IMR-90 (cell line): ENCODE results near the gene CIB2. TPM values are rescaled to one million over a fixed set of nuclear protein-coding genes. Genes with fewer than 3 reads are reported as not detected.

ENCODE experiments used
- ATAC-seq: fragments of 200-7000 bp; cut with Tn5 transposase; 2 replicates; pipeline ENCODE4 v1.9.1; 2020; ENCODE audit warnings: low read depth, mild to moderate bottlenecking, moderate library complexity
- BruUV-seq: library from RNA; stranded (reverse); fragments of 400-500 nt; replicated peaks from 2 replicates; lab custom pipeline; 2021; lab: Mats Ljungman, UMichigan
- CTCF ChIA-PET: fragments of 300-600 bp; formaldehyde crosslinking; extraction: SDS; loops from one replicate; lab custom pipeline; 2021; ENCODE audit warnings: antibody characterized with exemption; lab: Yijun Ruan, JAX
- POLR2A ChIA-PET: fragments of 300-600 bp; sonication (Branson Sonifier 250); formaldehyde crosslinking; loops from one replicate; lab custom pipeline; 2022; ENCODE audit warnings: antibody characterized with exemption; ENCODE audit not compliant: unreplicated experiment; lab: Charles Lee
- DNase-seq: peaks from one replicate; pipeline ENCODE4 v3.0.0; 2013
- H2AFZ ChIP-seq: replicated peaks from 2 replicates; pipeline ENCODE3; 2013; ENCODE audit warnings: low read length, mild to moderate bottlenecking; ENCODE audit not compliant: poor library complexity
- H2AK5ac ChIP-seq: 2 replicates; pipeline ENCODE4 v1.6.1; 2013; ENCODE audit warnings: low read depth, low read length, inconsistent platforms
- H2AK9ac ChIP-seq: replicated peaks from 2 replicates; pipeline ENCODE3; 2013; ENCODE audit warnings: mild to moderate bottlenecking, low read depth, low read length, moderate library complexity; ENCODE audit not compliant: poor library complexity
- H2BK120ac ChIP-seq: 2 replicates; pipeline ENCODE4 v1.6.1; 2013; ENCODE audit warnings: low read depth, low read length, inconsistent platforms
- H2BK15ac ChIP-seq: 3 replicates; pipeline ENCODE4 v1.6.1; 2013; ENCODE audit warnings: low read depth, low read length, inconsistent platforms
- H2BK20ac ChIP-seq: 2 replicates; pipeline ENCODE4 v1.6.1; 2013; ENCODE audit warnings: low read depth, mild to moderate bottlenecking, inconsistent platforms, low read length, moderate library complexity
- H2BK5ac ChIP-seq: 2 replicates; pipeline ENCODE4 v1.6.1; 2013; ENCODE audit warnings: mild to moderate bottlenecking, low read depth, low read length, inconsistent platforms; ENCODE audit not compliant: poor library complexity, severe bottlenecking
- H3K14ac ChIP-seq: replicated peaks from 2 replicates; pipeline ENCODE4 v1.6.1; 2013; ENCODE audit warnings: low read depth, low read length, inconsistent platforms
- H3K18ac ChIP-seq: 2 replicates; pipeline ENCODE4 v1.6.1; 2013; ENCODE audit warnings: low read depth, low read length, control low read depth
- H3K23ac ChIP-seq: 2 replicates; pipeline ENCODE4 v1.6.1; 2013; ENCODE audit warnings: low read depth, low read length, inconsistent platforms
- H3K27ac ChIP-seq: 2 replicates; pipeline ENCODE4 v1.5.1; 2013; ENCODE audit warnings: mild to moderate bottlenecking, control low read depth, low read length; ENCODE audit not compliant: insufficient read depth
- H3K27me3 ChIP-seq: 2 replicates; pipeline ENCODE4 v1.6.1; 2013; ENCODE audit warnings: low read length; ENCODE audit not compliant: control insufficient read depth, insufficient read depth
- H3K36me3 ChIP-seq: 2 replicates; pipeline ENCODE4 v1.6.1; 2013; ENCODE audit warnings: low read length, mixed read lengths; ENCODE audit not compliant: control insufficient read depth, insufficient read depth
- H3K4ac ChIP-seq: 2 replicates; pipeline ENCODE4 v1.6.1; 2013; ENCODE audit warnings: low read depth, low read length, inconsistent platforms
- H3K4me1 ChIP-seq: 2 replicates; pipeline ENCODE4 v1.6.1; 2013; ENCODE audit warnings: low read length, mixed read lengths; ENCODE audit not compliant: control insufficient read depth, insufficient read depth
- H3K4me2 ChIP-seq: 2 replicates; pipeline ENCODE4 v1.6.1; 2013; ENCODE audit warnings: low read depth, mild to moderate bottlenecking, control low read depth, low read length, moderate library complexity
- H3K4me3 ChIP-seq: 2 replicates; pipeline ENCODE4 v1.5.1; 2013; ENCODE audit warnings: low read depth, mild to moderate bottlenecking, control low read depth, low read length, moderate library complexity; ENCODE audit not compliant: insufficient read depth
- H3K56ac ChIP-seq: 2 replicates; pipeline ENCODE4 v1.6.1; 2013; ENCODE audit warnings: low read length, inconsistent platforms; ENCODE audit not compliant: insufficient read depth; ENCODE audit errors: extremely low read depth
- H3K79me1 ChIP-seq, 2 experiments: 2 replicates each; pipeline ENCODE4 v1.6.1; 2013; ENCODE audit warnings: low read length in 2 of 2, inconsistent platforms in 1 of 2, low read depth in 1 of 2
- H3K9ac ChIP-seq: 2 replicates; pipeline ENCODE4 v1.6.1; 2013; ENCODE audit warnings: low read depth, low read length, control low read depth
- H3K9me1 ChIP-seq: 2 replicates; pipeline ENCODE4 v1.6.1; 2013; ENCODE audit warnings: low read length, inconsistent platforms; ENCODE audit not compliant: insufficient read depth
- H3K9me3 ChIP-seq: 2 replicates; pipeline ENCODE4 v1.6.1; 2013; ENCODE audit warnings: low read length; ENCODE audit not compliant: control insufficient read depth, insufficient read depth
- H4K20me1 ChIP-seq: 2 replicates; pipeline ENCODE4 v1.6.1; 2013; ENCODE audit warnings: low read length, inconsistent platforms; ENCODE audit not compliant: insufficient read depth
- H4K5ac ChIP-seq: 2 replicates; pipeline ENCODE4 v1.6.1; 2013; ENCODE audit warnings: mild to moderate bottlenecking, low read depth, low read length, control low read depth
- H4K8ac ChIP-seq, 2 experiments: 2 replicates each; pipeline ENCODE4 v1.6.1; 2013; ENCODE audit warnings: low read depth in 2 of 2, low read length in 2 of 2, control low read depth in 1 of 2, inconsistent platforms in 1 of 2
- H4K91ac ChIP-seq: 2 replicates; pipeline ENCODE4 v1.6.1; 2013; ENCODE audit warnings: low read depth, low read length, inconsistent platforms; ENCODE audit not compliant: insufficient read depth
- BHLHE40 ChIP-seq: fragments of 150-350 bp; IDR thresholded peaks from 2 replicates; pipeline ENCODE4 v1.6.1; 2016; ENCODE audit warnings: mild to moderate bottlenecking, low read depth, low read length
- CEBPB ChIP-seq: IDR thresholded peaks from 2 replicates; pipeline ENCODE4 v1.6.1; 2012; ENCODE audit warnings: low read depth, low read length, improper control_type of control experiment
- CHD1 ChIP-seq: IDR thresholded peaks from 2 replicates; pipeline ENCODE4 v1.6.1; 2012; ENCODE audit warnings: low read depth, low read length, improper control_type of control experiment
- CTCF ChIP-seq: conservative IDR thresholded peaks from 2 replicates; pipeline ENCODE4 v1.5.1; 2012; ENCODE audit warnings: mild to moderate bottlenecking, low read depth, low read length, improper control_type of control experiment
- ELK1 ChIP-seq: fragments of 150-350 bp; IDR thresholded peaks from 2 replicates; pipeline ENCODE4 v1.6.1; 2016; ENCODE audit warnings: low read depth, mild to moderate bottlenecking, low read length, moderate library complexity, borderline replicate concordance
- FOS ChIP-seq: fragments of 150-350 bp; IDR thresholded peaks from 2 replicates; pipeline ENCODE4 v1.6.1; 2016; ENCODE audit warnings: low read depth, low read length
- MAFK ChIP-seq: IDR thresholded peaks from 2 replicates; pipeline ENCODE4 v1.6.1; 2012; ENCODE audit warnings: low read depth, low read length, improper control_type of control experiment
- MAZ ChIP-seq: IDR thresholded peaks from 2 replicates; pipeline ENCODE4 v1.6.1; 2012; ENCODE audit warnings: low read depth, mild to moderate bottlenecking, low read length, improper control_type of control experiment, moderate library complexity, borderline replicate concordance
- MXI1 ChIP-seq: IDR thresholded peaks from 2 replicates; pipeline ENCODE4 v1.6.1; 2012; ENCODE audit warnings: low read depth, mild to moderate bottlenecking, low read length, moderate library complexity, borderline replicate concordance
- NFE2L2 ChIP-seq: fragments of 150-350 bp; IDR thresholded peaks from 2 replicates; pipeline ENCODE4 v1.6.1; 2016; ENCODE audit warnings: low read depth, mild to moderate bottlenecking, low read length
- POLR2A ChIP-seq: IDR thresholded peaks from 2 replicates; pipeline ENCODE4 v1.6.1; 2012; ENCODE audit warnings: mild to moderate bottlenecking, low read depth, low read length
- RAD21 ChIP-seq: IDR thresholded peaks from 2 replicates; pipeline ENCODE4 v1.6.1; 2012; ENCODE audit warnings: low read length, improper control_type of control experiment
- RCOR1 ChIP-seq: IDR thresholded peaks from 2 replicates; pipeline ENCODE4 v1.6.1; 2012; ENCODE audit warnings: mild to moderate bottlenecking, low read length, improper control_type of control experiment; ENCODE audit not compliant: insufficient replicate concordance
- SMC3 ChIP-seq: fragments of 150-350 bp; IDR thresholded peaks from 2 replicates; pipeline ENCODE4 v1.6.1; 2016; ENCODE audit warnings: low read depth, mild to moderate bottlenecking, antibody characterized with exemption, low read length, moderate library complexity
- USF2 ChIP-seq: fragments of 150-350 bp; IDR thresholded peaks from 2 replicates; pipeline ENCODE4 v1.6.1; 2017; ENCODE audit warnings: mild to moderate bottlenecking, antibody characterized with exemption, low read length, low read depth
- WGBS, 2 experiments: methylation state at CpG; one replicate each; pipeline versions ENCODE4 v1.1.5 to v1.1.7; 2013; ENCODE audit warnings: missing lambda C conversion rate in 2 of 2; ENCODE audit not compliant: insufficient read length in 1 of 2; ENCODE audit errors: extremely low coverage in 2 of 2; 5-methylcytosine and 5-hydroxymethylcytosine counted together
- dilution Hi-C: fragments of 300-500 bp; cut with HindIII; formaldehyde crosslinking; loops from one replicate; pipeline ENCODE4 v1.14.3; 2018; ENCODE audit warnings: low sequenced_read_pairs; ENCODE audit not compliant: unreplicated experiment
- in situ Hi-C: fragments of 300-500 bp; cut with MboI; formaldehyde crosslinking; loops from 3 replicates; pipeline ENCODE4 v1.14.3; 2019; ENCODE audit warnings: low sequenced_read_pairs, inconsistent platforms, mixed read lengths
- intact Hi-C: fragments of 100-400 bp; cut with micrococcal nuclease; formaldehyde crosslinking; loops from 2 replicates; pipeline ENCODE4 v1.10.0; 2022
- polyA plus RNA-seq, 3 experiments: library from polyadenylated mRNA; depleted of rRNA; stranded (reverse); fragments of >200 nt; gene quantifications; 2 replicates each; pipeline ENCODE4 v1.2.3, GENCODE V29; 2012; ENCODE audit warnings: low replicate concordance in 1 of 3
- total RNA-seq: library from RNA; depleted of rRNA; stranded (reverse); fragments of >200 nt; gene quantifications from 2 replicates; pipeline ENCODE4 v1.2.3, GENCODE V29; 2012

The CIB2 gene
- total and polyA plus RNA-seq, 2 of the 4 experiments (the other 2 are of a cell fraction), result 2.2 to 2.4 TPM

GRCh38 chr15:78154955-78155354 lies 23.7 kb upstream of the CIB2 start:
- Histone ChIP-seq H4K91ac (no peak overlapping the region), H3K4me1 (peaks cover 2% of the 10 kb centered on the region), H3K4me2 (no peak overlapping the region), H3K27ac (no peak overlapping the region), H2BK120ac (no peak overlapping the region), H3K27me3 (no peaks in the 10 kb centered on the region), H3K9me1 (no peaks in the 10 kb centered on the region; the same call in none of the 2 replicates), H2AK5ac (no peak overlapping the region), H3K23ac (no peak overlapping the region), H3K4me3 (no peak overlapping the region), H2AFZ (no peak overlapping the region), H2BK5ac (no peak overlapping the region), H3K14ac (no peak overlapping the region), H3K56ac (no peak overlapping the region), H4K5ac (no peak overlapping the region), H2BK15ac (no peak overlapping the region), H4K8ac (no peak overlapping the region), H3K9me3 (no peaks in the 10 kb centered on the region), H3K36me3 (peaks cover 8% of the 10 kb centered on the region), H2BK20ac (no peak overlapping the region), H2AK9ac (no peak overlapping the region), H3K9ac (no peak overlapping the region), H3K4ac (no peak overlapping the region), H3K79me1 (peaks cover 13 to 34% of the 10 kb centered on the region in 2 experiments), H4K20me1 (peaks cover 6% of the 10 kb centered on the region; the same call in 1 of the 2 replicates), H3K18ac (no peak overlapping the region)
- in situ Hi-C loops, result no loop called here
- TF ChIP-seq ELK1 (no peak), MXI1 (no peak), MAFK (no peak), BHLHE40 (no peak), RCOR1 (no peak), CTCF (no peak), FOS (no peak), CHD1 (no peak), RAD21 (no peak), USF2 (no peak), MAZ (no peak), CEBPB (no peak), POLR2A (no peak), NFE2L2 (no peak), SMC3 (no peak)
- no peak for ATAC-seq
- ChIA-PET CTCF (interaction anchor here (1.1 kb wide), 1 partner anchor 288 kb away, joined by 5 read pairs; no protein-coding TSS in a partner anchor), POLR2A (no interaction called here)
- intact Hi-C loops, result no loop called here
- dilution Hi-C loops, result no loop called here
- WGBS, 2 experiments, result no CpG with 5 or more reads among the region's 3 CpGs
- BruUV-seq, result no TSS peak
- DNase-seq, result no peak
